Measurements from ENCODE around the gene EPS8.

The EPS8 gene

DNA sequence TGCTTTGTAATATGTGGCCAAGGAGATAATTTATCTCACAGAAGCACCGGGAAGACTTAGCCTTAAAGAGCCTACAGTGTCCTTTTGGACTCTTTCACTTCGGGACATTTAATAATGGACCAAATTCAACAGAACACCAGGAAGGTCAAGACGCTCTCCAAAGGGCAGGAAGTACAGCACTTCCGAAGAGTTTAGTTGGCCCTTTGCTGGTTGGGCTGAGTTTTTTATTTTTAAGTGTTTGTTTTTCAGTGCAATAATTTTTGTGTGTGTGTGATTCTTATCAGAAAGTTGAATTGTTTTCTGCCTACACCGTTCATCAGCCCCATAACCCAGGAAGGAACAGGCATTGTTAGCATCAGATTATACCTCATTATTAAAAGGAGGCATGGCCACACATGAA lies 193.0 kb downstream of the EPS8 start:
- DNase-seq: no peak

GRCh38 chr12:15592934-15593333 lies 196.3 kb downstream of the EPS8 start:
- DNase-seq: no peak

DNA sequence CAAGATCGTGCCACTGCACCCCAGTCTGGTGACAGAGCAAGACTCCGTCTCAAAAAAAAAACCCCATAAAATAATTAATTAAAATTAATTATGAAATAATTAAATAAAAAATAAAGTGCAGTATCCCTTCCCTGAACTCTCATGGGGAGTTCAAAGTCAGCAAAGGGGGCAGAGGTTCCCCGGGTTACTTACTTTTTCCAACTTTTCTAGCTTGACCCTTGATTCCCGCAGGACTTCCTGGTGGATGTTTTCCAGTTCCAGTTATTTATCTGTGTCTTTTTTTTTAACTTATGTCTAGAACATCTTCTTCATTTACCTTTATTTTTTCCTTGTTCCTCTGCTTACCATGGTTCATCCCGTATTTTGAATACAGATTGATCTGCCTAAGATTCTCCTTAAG lies 197.4 kb downstream of the EPS8 start:
- DNase-seq: no peak

DNA sequence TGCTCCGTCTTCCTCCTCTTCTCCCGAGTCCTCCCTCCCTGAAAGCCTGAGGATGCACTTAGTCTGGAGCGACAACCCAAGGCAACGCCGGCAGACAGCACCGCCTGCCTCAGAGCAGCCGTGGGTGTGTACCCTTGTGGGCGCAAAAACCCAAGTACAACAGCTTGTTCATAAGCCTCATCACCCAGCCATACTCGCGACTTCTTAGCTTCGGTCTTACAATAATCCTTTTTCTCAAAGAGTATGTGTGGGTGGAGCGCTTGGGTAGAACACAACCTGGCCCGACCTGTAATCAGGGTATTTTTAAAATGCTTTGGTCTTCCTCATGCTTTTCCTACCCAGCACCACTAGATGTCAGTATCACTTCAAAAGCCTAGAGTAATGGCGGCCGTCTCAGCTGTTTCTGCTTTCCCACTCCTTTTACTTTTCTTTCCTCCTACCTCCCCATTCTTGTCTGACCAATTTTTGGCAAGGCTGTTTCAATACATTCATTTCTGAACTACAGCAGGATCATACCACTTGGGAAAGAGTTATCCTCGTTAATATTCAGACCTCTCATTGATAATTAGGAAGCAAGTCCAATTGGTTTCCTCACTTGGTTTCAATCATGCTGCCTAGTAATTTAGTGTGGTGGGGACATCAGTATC lies 198.9 kb downstream of the EPS8 start:
- DNase-seq: peak; percentile 67

GRCh38 chr12:15589328-15590032 lies 199.7 kb downstream of the EPS8 start:
- DNase-seq: no peak

GRCh38 chr12:15584366-15585041 lies 204.7 kb downstream of the EPS8 start:
- peak; percentile 32 for DNase-seq

- no peak for DNase-seq
These were observed 205.4 kb downstream of the EPS8 start for GRCh38 chr12:15583804-15584203.

DNA sequence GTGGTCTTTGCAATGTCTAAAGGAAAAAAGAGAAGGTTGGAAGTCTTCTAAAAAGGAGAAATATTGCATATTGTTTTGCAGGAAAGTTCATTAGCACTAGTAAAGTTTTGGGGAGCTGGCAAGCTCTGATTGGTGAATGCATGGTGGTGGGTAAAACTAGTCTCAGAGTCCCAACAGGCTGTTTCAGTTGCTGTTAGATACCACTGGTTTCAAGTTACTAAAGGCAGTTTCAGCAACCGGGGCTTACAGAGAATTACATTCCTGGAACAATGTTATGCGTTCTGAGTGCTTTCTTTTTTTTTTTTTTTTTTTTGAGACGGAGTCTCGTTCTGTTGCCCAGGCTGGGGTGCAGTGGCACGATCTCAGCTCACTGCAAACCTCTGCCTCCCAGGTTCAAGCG lies 208.2 kb downstream of the EPS8 start:
- no peak for DNase-seq

DNA sequence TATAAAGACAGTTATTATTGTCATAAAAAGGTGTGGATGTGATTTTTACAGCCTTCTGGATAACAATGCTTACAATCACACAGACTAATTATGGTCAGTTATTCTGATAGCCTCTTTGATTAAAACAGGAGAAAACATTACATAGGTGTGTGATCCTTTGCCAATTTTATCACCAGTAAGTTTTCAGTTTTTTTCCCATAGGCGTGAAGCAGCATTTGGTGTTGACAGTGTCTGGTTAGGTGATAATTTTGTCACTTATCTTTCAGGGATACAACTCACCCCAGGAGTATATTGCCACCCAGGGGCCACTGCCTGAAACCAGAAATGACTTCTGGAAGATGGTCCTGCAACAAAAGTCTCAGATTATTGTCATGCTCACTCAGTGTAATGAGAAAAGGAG lies 208.8 kb downstream of the EPS8 start:
- DNase-seq: no peak

- DNase-seq: no peak
These were observed 213.3 kb downstream of the EPS8 start for GRCh38 chr12:15575671-15576541.

DNA sequence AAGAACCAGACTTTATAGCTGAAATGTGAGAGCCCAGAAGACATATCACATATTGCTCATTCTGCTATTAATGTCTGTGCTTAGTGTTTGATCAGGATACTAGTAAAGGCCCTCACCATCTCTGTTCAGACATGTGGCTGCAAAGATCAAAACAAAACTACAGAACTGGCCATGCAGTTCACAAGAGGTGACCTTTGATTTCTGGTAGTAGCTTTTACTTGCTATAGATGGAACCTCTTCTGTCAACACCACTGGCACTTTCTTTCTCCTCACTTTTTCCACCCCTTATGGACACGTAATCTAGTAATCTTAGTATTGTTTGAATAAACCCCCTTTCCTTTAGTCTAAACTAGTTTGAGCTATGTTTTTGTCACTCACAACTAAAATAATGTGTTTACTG lies 214.8 kb downstream of the EPS8 start:
- DNase-seq: no peak

Data from NCI-H1092 treated with DMSO at 0.1 percent for 48 hours (cell line).